GM19463 (cell line): ENCODE results near the gene FILIP1L.

Source experiments
- ATAC-seq: cut with Tn5 transposase; IDR thresholded peaks from one replicate; pipeline ENCODE4 v1.9.1; 2021; ENCODE audit warnings: mild to moderate bottlenecking, moderate library complexity; ENCODE audit not compliant: unreplicated experiment

Gene FILIP1L

DNA sequence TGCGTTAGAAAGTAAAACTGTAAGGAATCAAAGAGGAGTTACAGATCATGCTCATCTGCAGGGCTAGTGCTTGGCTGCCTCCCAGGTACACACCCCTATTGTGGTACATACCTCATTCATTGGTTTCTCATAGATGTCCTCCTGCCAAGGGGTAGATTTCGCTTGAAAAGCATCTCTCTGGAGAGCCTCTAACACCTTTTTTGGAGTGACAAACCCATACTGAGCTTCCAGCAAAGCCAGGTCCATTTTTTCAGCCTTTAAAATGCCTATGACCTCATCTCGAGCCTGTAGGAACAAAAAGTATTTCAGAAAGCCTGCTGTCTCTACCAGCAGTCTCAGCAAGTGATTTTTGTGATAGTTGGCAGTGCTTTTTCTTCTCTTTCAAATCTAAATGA, 184.6 kb downstream of the FILIP1L start:
- no peak for ATAC-seq

- ATAC-seq = no peak
Observed at GRCh38 chr3:99928771-99929744, 185.2 kb downstream of the FILIP1L start.

- no peak for ATAC-seq
Observed at GRCh38 chr3:99927671-99928457, 186.4 kb downstream of the FILIP1L start.

DNA sequence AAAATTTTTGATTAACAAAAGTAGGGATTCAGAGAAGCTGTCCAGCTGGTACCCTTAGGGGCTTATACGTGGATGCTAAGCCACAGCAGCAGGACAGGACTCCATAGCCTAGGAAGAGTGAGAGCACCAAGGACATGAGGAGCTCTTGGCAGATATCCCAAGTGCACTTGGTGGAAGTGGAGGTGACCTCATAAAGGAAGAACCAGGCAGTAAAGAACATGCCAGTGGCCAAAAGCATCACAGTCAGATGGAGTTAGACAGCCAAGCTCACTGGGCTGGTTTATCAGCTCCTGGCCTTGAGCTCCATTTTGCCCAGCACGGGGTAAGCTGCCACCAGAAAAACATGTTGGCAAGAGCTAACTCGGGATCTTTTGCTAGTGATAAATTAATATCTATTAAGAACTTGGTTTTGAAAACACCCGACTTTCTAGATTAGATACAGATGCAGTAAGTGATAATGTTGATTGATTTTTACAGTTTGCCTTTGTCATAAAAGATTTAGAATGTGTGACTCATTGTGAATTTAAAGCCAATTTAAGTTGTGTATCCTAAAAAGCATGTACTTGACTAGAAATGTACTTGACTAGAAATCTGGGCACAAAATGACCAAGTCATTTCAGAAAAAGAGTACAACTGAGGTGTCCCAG, 188.6 kb downstream of the FILIP1L start:
- ATAC-seq = no peak

GRCh38 chr3:99923873-99924272, 190.4 kb downstream of the FILIP1L start:
- ATAC-seq = no peak

DNA sequence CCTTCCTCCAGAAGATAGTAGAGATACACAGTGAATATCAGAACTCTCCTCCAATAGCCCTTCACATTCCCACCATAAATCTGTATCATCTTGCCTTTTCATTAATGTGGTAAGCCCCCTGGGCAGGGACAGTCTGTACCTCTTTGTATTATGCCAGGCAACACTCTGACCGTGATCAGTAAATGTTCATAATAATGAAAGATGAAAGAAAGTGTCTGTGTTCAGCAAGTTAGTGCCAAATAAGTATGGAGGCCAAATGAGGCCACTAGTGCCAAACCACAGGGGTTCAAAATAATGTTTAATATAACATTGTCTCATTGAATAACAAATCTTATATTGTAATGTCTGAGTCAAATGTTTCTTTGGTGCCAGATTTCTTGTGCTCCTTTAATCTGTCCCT, 192.3 kb downstream of the FILIP1L start:
- ATAC-seq = no peak

- no peak for ATAC-seq
Observed at GRCh38 chr3:99921377-99921695, 193.0 kb downstream of the FILIP1L start.

DNA sequence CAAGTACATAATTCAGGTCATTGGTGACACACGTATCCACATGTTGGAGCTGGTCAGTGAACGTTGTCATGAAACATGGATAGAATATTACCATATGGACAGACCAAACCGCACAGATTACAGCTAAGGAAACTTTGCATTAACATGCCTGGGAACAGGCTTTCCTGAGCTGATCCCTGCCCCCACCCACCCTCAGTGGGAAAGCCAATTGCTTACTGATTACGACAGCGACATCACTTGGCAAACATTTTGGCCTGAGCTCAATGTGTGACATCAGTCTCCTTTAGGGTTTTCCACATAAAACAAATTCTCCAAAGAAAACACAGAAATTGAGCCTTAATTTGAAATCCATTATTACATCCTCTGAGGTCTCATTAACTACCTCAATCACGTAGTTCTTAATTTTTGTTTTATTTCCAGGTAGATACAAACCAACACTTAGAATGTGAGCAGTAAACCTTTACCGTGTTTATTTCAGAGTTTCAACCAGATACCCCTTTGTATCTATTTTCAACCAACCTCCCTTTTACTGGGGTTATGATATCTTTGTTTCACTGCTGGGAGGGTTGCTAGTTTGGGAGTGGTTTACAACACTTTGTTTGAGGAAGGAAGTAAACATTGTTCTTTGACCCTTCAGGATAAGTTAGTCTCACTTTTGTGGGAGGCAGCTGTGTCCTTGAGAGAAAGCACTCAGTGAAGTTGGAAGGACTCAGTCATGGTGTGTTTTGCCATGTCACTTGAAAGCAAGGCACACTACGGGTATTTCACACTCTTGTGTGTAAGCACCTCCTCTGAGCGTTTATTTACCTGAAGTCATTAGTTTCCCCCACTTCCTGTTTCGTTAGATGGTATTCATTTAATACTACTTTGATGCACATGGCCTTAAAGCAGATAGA, 193.6 kb downstream of the FILIP1L start:
- ATAC-seq = no peak

DNA sequence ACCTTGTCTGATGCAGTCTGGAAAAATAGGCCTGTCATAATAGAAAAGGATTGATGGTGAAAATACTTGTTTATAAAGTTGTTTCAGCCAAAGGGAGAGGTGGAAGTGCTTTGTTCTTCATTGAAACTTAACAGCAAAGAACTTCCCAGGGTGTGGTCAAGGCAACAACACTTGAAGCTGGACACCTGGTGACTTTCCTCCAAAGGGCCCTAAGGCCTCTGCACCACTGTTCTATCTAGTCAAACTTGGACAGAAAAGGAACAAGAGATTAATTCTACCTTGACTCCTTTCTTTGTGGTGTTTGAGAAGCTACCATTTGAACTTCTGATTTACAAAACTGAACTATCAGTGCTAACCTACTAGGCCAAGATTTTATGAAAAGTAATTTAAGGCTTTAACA, 194.6 kb downstream of the FILIP1L start:
- ATAC-seq = no peak

GRCh38 chr3:99918715-99919114, 195.6 kb downstream of the FILIP1L start:
- no peak for ATAC-seq

GRCh38 chr3:99915906-99916432, 198.3 kb downstream of the FILIP1L start:
- ATAC-seq = no peak

DNA sequence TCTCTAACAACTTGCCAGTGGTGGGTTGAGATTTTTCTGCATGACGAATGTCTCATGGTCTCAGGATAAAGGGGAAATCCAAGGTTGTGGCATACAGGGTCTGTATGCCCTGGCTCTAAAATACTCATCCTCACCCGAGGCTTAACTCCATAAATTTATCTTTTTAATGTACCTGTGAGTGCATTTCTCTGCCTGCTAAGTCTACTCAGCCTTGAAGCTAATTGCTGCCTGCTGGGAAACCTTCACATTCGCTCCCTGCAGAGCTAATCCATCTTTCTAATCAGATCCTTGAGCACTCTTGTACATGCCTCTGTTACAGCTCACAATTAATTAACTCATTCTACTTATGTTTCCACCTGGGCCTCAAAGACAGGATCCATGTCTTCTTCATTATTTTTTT, 202.9 kb downstream of the FILIP1L start:
- no peak for ATAC-seq

DNA sequence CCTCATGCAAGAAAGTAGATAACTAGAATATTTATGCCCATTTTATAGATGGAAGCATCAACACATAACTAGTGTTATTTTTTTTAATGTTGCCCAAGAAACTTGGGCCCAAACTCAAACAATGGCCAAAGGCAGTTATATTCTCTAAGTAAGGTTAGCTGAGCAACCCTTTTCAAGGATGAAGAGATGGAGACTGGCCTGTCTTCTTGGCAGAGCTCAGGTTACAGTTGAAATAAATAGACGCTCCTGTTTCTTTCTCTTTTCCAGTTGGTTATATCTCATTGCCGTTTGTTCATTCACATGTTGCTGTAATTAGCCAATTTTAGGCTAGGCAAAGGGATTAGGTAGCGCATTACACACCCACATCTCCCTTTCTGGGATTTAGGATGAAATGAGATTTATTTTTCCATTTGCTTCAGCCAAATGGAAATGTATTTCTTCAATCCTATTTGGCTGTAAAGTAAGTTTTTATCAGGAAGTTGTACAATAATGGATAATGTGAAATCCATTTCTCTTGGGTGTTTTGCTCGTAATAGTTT, 203.5 kb downstream of the FILIP1L start:
- no peak for ATAC-seq

DNA sequence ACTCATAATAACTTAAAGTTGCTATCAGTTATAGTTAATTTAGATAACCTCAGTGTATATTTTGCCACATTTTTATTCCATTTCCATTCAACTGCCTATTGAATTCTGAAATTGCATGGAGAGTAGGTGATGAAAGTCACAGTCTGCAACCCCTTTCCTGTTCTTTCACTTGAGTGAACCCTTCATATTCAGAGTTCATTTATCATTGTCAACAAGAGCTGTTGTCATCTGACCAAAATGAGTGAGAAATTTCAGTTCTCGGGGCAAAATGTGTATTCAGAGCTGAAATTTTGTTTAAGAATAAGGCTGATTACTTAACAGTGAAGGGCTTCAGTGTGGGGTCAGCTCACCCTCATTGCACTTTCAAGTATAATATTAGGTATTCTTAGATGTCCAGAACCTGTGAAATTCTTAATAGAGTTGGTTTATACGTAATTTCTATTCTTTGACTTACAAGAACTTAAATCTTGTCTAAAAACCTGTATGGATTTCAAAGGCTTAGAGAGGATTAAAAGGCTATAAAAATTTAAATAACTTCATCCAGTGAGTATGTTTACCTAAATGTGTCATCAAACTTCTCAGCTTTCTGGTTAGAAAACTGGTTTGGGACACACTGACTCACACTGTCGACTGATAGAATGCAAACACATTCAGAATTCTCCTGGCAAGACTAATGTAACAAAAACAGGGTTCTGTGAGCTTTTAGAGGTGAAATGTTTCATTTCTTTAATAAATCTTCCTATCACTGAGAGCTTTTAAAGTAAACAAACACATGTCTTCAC, 204.4 kb downstream of the FILIP1L start:
- no peak for ATAC-seq

DNA sequence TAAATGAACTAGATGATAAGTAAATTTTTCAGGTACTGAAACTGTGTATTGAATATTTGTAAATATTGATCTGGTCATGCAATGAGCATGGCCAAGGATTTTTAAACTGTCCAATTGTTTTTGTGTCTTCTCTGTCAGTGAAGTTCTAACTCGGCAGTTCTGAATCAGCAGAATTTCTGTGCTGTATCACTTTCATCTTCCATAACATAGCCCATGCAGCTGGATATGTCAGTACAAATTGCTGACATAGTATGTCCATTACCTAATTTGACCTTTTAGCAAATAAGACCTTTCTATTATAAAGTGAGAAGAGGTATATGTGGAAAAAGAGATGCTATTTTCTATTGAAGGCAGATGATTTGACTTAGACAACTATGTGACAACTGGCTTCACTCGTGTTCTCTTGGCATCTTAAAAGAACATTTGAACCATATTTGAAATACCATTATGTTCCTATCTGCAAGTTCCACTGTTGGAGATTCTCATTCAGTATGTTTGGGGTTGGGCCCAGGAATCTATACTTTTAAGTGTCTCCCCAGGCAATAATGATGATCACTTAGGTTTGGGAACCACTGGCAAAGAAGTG, 206.2 kb downstream of the FILIP1L start:
- no peak for ATAC-seq

DNA sequence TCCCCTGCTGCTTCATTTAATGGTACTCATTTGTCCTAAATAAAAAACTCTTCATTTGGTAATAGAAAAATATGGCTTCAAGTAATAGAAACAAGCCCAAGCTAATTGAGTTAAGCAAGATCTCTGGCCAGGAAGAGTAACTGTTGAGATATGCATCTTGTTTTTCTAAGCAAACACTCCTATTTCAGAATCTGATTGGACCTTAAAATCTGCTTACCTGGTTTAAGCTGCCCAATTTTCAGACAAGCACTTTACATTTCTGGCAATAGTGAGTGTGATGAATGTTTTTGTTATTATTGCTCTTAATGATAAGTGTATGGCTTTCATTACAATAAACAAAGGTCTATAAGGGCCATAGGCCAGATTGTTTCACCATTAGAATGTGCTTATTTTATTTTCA, 210.4 kb downstream of the FILIP1L start:
- no peak for ATAC-seq

GRCh38 chr3:99902091-99902490, 212.2 kb downstream of the FILIP1L start:
- no peak for ATAC-seq

DNA sequence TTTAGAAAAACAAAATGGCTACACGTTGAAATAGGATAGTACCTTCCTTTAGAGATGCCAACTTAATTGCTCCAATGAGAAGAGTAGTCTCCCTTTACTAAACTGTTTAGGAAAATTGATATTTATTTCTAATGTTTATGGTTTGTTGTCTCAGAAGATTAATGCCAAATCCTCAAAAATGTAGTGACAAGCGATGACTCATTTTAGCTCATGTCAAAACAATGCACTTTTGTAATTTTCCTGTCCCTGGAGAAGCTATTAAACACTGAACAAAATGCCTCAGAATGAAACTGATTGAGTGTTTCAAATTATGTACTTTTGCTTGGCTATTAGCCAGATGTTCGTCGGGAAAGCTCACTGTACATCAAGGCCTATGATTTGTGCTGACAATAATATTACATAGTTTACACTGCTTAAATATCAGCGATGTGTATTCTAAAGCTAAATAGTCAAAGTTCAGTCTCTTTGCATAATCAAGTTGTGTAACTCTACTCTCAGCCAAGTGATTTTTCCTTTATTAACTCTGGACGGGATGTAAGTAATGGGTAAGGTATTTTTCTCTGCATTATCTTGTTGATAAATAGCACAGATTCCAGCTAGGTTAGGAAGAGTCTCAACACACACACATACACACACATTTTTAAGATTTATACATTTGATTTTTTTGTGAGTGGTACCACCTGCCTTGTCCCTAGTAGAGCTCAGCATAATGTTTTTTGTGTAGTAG, 212.9 kb downstream of the FILIP1L start:
- no peak for ATAC-seq
